GM10248 (cell line): ENCODE results near the gene ZNF845.
"Not testable (repeated sequence)": the region's sequence is repeated elsewhere in the genome, so short reads cannot be mapped to it uniquely, and the experiment has no call there.

ENCODE experiments used
- CTCF ChIA-PET: fragments of 300-600 bp; sonication (Branson Sonifier 250); formaldehyde crosslinking; extraction: SDS; loops from one replicate; lab custom pipeline; 2021; ENCODE audit warnings: antibody characterized with exemption; lab: Yijun Ruan, JAX
- POLR2A ChIA-PET: fragments of 350-650 bp; sonication (Branson Sonifier 250); formaldehyde crosslinking; extraction: SDS; loops from one replicate; lab custom pipeline; 2020; ENCODE audit warnings: antibody characterized with exemption; lab: Yijun Ruan, JAX
- DNase-seq: peaks from one replicate; pipeline ENCODE4 v3.0.0; 2012; ENCODE audit errors: extremely low spot score
- CTCF ChIP-seq: IDR thresholded peaks from 2 replicates; pipeline ENCODE4 v1.5.1; 2012; ENCODE audit warnings: mild to moderate bottlenecking, low read depth; ENCODE audit errors: extremely low read depth, missing control alignments, control extremely low read depth

Gene ZNF845

GRCh38 chr19:53394522-53394973, 61.0 kb downstream of the ZNF845 start:
- no peak for TF ChIP-seq CTCF
- peak; percentile 15 for DNase-seq
- POLR2A ChIA-PET, result no interaction called here
- CTCF ChIA-PET, result no interaction called here

DNA sequence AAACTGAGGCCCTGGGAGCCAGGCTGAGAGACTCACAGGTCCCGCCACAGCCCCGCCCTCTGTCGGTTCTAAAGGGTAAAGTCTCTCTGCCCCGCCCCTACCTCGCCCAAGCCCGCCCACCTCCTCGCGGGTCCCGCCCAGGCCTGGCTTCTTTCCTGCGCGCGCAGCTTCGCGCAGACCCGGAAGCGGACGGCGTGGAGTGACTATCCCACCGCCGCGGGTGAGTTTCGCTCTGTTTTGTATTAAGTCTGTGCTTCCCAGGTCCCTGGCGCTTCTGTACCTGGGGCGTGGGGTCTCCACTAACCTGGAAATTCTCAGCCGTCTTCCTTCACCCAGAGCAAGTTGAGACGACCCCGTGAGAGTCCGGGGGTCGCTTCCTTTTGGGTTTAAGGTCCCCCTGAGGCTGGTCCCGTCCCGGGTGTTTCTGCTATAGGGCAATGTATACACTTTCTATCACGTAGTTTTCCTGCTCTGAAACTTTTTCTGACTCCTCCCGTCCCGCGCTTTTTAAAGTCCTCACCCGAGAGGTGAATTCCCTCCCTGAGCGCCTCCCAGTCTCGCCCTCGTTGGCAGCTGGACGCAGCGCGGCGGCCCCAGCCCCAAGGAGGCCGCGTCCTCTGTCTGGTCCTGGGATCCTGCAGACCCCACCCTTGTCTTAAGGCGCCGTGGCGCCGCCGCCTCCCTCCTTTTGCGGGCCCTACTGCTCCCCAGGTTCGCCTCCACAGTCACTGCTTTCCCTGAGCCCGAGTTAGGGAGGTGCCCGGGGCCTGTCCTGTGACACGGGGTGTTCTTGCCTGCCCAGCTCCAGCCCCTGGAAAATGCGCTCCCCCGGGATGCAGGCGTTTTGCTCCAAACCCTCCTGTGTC, 61.7 kb downstream of the ZNF845 start, which contains the start of gene ZNF765:
Gene ZNF765, plus strand, starts transcription at position 176 of the 866 bp plus-strand sequence. CDS start 2,867 bp downstream, outside the sequence.
- DNase-seq, result peak; percentile 93
- POLR2A ChIA-PET, result no interaction called here
- CTCF ChIA-PET, result no interaction called here
- peak; percentile 35 for TF ChIP-seq CTCF

- DNase-seq, CTCF ChIA-PET, POLR2A ChIA-PET: not testable (repeated sequence)
Measured at GRCh38 chr19:53395840-53396524, 62.4 kb downstream of the ZNF845 start.

DNA sequence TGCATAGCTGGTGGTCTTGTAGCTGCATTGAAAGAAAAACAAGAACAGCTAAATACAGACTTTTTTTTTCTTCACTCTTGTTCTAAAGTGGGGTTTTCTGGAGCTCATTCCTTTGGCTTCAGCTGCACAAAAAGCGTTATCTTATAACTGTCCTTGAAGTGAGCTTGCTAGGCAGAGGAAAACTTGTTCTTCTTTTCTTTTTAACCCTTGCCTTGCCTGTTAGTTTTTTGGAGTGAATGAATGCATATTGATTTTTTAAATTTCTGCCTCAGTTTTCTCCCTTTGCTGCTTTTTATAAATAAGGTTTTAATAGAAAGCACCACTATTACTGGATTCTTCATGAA, 62.9 kb downstream of the ZNF845 start:
- TF ChIP-seq CTCF, result no peak
- POLR2A ChIA-PET, result no interaction called here
- no peak for DNase-seq
- CTCF ChIA-PET, result no interaction called here

GRCh38 chr19:53397918-53398317, 64.4 kb downstream of the ZNF845 start:
- CTCF ChIA-PET, POLR2A ChIA-PET, DNase-seq: not testable (repeated sequence)
